GM08714 (cell line): ENCODE results near the gene MDP1.
"Not testable (repeated sequence)": the region's sequence is repeated elsewhere in the genome, so short reads cannot be mapped to it uniquely, and the experiment has no call there.

Experiments used
- H3K4me3 ChIP-seq: fragments of 200-500 bp; sonication (Bioruptor generic); 2 replicates; pipeline ENCODE4 v1.5.1; 2014; ENCODE audit warnings: mild to moderate bottlenecking, low read length, inconsistent platforms
- ZNF274 ChIP-seq: IDR thresholded peaks from 2 replicates; pipeline ENCODE4 v1.6.1; 2012; ENCODE audit warnings: mild to moderate bottlenecking, low read depth, low read length

Gene MDP1

DNA sequence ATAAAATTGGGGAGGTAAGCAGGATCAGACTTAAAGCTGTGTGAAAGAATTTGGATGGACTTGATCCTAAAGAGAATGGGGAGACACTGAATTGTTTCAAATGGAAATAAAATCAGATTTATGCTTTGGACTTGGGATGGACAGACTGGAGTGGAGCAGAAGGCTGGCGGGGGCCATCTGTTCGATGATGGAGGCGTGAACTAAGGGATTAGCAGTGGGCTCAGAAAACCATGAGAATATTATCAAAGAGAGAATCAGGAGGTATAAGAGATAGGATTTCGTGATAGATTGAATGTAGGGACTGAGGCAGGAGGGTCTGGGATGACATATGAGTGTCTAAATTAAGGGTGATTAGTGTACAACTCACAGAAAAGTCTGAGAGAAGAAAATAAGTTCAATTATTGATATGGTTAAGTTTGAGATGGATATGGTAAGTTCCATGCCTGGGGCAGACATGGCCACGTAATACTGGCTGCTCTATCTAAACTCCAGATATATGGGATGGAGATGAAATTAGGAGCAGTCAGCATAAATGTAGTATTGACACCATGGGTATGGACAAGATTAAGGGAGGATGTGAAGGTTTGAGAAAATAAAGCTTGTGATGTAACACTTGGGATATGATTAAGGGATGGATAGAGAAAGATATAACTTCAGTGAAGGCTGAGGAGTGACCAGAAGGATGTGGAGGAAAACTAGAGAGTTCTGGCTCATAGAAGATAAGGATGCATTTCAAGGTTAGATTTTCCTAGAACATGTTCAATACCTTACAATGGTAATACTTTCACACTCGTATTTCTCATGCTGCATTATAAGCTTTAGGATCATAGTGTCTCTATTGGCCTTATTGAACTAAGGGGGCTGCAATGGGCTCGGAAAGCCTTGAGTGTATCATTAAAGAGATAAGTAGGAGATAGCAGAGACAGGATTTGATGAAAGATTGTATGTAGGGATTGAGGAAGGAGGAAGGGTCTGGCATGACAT is 11.4 kb downstream of the MDP1 start:
- no peak for TF ChIP-seq ZNF274
- H3K4me3 ChIP-seq: no peak overlapping the region

DNA sequence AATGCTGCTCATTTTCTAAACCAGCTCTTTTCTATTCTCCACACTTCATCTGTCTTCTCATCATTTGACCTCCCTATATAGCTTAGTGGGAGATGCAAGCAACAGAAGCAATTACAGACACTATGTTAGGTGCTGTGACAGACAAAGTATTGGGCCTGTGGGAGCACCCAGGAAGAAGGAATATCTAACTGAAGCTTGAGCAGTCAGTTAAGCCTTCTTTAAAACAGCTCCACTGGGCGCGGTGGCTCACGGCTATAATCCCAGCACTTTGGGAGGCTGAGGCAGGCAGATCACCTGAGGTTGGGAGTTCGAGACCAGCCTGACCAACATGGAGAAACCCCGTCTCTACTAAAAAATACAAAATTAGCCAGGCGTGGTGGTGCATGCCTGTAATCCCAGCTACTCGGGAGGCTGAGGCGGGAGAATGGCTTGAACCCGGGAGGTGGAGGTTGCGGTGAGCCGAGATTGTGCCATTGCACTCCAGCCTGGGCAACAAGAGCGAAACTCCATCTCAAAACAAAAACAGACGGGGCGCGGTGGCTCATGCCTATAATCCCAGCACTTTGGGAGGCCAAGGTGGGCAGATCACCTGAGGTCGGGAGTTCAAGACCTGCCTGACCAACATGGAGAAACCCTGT is 12.5 kb downstream of the MDP1 start:
- H3K4me3 ChIP-seq: not testable (repeated sequence)

DNA sequence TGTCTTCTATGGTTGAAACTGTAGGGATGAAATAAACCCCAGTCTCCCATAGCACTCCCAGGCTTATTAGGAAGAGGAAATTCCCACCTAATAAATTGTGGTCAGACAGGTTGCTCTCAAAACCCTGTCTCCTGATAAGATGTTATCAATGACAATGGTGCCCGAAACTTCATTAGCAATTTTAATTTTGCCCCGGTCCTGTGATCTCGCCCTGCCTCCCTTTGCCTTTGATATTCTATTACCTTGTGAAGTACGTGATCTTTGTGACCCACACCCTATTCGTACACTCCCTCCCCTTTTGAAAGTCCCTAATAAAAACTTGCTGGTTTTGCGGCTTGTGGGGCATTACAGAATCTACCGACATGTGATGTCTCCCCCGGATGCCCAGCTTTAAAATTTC is 13.3 kb downstream of the MDP1 start:
- H3K4me3 ChIP-seq: not testable (repeated sequence)

DNA sequence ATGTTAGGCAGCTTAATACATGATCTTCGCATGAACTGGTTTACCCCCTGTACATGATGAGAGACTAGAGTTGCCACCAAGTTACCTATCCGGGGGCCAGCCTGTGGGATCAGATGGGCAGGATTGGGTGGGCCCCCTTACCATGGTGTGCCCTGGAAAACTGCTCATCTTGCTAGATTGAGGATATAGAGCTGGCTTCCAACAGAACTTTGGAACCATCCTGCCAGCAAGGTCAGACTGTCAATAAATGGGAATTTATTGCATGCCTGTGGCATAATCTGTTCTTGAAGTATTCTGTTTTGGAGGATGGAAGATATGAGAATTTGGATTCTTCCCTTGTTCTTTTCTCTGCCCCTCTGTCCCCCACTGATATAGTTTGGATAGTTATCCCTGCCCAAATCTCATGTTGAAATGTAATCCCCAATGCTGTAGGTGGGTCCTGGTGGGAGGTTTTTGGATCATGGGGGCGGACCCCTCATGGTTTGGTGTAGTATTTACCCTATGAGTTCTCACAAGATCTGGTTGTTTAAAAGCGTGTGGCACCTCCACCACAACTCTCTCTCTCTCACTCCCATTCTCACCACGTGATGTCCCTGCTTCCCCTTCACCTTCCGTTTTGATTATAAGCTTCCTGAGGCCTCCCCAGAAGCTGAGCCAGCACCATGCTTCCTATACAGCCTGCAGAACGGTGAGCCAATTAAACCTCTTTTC is 16.9 kb downstream of the MDP1 start:
- no peak overlapping the region for H3K4me3 ChIP-seq
- no peak for TF ChIP-seq ZNF274

DNA sequence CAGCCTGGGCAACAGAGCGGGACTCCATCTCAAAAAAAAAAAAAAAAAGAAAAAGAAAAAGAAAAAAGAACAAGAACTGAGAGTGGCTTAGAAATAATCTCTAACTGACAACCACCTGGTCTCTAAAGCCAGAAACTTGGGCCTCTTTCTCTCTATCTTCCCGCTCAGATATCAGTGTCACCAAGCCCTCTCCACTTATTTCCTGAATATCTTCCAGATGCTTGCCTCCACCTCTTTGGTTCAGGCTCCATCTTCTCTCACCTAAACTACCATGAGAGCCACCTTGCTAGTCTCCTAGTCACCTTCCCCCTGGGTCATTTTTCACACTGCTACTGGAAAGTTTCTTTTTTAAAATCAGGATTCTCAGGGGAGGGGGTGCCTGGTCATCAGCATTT is 18.8 kb downstream of the MDP1 start:
- no peak for TF ChIP-seq ZNF274
- peak overlapping the region; percentile 69 for H3K4me3 ChIP-seq

DNA sequence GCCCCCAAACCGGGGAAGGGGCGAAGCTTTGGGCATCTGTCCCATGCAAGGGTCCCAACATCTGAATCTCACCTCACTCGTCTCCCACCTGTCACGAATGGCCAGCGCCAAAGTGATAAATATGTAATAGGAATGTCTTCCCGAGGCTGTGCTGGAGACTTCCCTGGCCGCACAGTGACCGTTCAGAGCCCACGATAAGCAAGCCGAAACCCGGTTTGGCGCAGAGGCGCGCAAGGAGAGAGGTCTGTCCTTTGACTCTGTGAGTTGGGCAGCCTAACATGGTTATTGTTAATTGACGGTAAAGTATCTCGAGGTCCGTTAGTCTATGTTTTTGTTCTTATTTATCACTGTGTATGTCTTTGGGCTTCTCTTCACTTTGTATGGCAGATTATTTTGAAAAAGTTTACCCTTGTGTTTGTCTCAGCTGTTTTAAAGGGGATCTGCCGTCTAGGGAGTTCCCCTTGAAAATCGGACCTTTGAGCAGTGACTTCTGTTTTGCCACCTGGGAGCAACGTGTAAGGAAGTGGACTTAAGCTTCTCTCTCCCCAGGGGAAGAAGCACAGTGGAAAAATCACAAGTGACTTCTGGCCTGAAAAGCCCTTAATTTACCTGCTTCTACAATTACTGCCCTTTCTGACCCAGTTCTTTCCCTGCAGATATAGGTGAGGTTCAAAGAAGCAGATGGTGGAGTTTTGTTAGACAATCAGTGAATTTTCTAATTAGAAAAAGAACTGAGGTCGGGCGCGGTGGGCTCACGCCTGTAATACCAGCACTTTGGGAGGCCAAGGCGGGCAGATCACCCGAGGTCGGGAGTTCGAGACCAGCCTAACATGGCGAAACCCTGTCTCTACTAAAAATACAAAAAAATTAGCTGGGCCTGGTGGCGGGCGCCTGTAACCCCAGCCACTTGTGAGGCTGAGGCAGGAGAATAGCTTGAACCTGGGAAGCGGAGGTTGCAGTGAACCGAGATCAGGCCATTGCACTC is 19.5 kb downstream of the MDP1 start:
- H3K4me3 ChIP-seq: peak overlapping the region; percentile 69
- no peak for TF ChIP-seq ZNF274

DNA sequence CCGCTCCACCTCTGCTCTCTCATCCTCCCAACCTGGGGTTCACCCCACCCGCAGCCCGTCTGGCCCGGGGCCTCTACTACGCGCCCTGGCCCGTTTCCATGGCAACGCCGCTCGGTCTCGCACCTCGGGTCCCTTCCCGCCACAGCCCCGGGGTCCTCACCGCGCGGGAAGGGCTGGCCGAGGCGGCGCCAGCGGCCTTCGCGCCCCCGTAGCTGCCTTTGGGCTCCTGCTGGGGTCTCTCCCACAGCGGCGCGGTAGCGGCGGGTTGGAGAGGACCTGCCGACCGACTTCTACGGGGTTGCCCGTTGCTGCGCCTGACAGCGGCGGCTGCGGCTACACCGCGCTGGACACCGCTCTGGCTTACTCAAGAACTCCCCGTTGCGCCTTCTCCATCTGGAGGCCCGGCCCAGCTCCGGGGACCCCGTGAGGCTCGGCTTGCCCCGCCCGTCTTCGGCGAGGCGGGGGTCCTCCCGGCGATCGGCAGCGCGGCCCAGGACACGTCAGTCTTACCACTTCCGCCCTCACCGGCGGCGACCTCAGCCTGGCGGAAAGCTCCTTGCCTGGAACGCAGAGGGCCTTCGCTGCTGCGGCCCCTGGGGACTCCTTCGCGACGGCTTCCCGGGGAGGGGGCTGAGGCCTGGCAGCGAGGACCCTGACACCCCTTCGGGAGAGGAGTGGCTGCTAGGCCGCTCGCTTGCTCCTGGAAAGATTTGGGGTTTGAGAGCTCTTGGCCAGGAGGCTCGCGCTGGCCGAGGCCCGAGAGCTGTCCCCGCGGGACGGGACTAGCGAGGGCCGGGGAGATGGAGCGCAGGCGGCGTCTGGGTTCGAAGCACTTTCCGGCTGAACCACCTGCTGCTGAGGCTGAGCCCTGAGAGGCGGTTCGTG is 20.4 kb downstream of the MDP1 start, which contains the start of gene TM9SF1:
TM9SF1 (minus strand) TSS at position 256 of the 885 bp plus-strand sequence. CDS start 422 bp downstream, outside the sequence.
- H3K4me3 ChIP-seq: peak within 1 kb of the TSS; percentile 69
- no peak for TF ChIP-seq ZNF274

DNA sequence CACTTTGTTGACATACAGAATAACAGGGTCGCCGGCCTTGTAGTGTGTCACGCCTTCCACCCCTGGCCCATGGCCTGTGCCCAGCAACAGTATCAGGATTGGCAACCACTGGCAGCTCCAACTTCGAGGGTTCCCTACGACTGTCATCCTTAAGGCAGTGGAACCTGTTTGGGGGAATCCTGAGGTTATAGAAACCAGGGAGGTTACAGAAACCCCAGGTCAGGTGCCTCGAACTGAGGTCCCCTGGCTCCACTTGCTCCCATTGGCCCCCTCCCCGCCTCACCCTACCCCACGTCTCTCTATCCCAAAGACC is 21.0 kb downstream of the MDP1 start:
- H3K4me3 ChIP-seq: peak overlapping the region; percentile 69; the same call in 1 of the 2 replicates
- no peak for TF ChIP-seq ZNF274

DNA sequence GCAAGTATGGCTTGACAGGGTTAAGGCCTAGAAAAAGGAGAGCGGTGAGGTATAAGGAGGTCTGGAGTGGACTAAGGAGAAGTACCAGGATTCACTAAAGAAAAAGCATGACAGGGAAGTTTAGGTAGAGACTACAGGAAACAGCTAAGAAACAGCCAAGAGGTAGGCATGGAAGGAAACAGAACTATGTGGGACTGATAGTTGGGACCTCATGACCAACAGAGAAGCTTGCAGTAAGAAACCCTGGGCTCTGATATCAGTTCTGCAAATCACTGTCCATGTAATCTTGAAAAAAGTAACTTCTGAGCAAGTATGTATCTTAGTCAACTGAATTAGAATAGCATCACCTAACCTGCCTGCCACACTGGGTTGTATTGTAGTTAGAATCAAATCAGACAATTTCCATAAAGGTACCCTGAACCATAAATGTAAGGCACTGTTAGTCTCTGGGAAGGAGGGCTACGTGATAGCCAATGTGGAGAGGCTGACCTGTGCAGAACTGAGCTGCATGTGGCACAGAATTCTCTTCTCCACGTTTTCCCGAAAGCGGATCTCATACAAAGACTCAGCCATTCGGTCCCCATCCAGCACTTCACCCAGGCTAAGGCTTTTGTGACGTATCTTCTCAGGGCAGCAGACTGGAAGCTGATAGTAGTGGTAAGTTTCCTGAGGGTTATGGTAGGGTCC is 21.5 kb downstream of the MDP1 start:
- TF ChIP-seq ZNF274: no peak
- peak overlapping the region; percentile 69; the same call in 1 of the 2 replicates for H3K4me3 ChIP-seq

DNA sequence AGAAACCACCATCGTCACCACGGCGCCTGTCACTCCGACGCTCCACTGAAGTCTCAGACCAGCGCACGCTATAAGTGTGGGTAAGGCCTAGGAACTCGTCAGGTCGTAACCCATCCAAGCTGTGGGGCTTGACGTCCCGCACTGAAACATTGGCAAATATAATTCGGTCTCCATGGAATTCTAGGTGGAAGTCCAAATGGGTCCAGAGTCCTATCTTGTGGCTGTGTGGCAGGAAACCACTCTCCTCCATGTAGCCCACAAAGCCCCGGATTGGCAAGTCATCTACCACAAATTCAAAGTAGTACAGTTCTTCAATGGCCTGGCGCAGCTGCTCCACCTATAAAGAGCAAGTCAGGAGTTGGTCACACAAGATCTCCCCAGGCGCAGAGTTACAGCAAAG is 22.9 kb downstream of the MDP1 start:
- TF ChIP-seq ZNF274: no peak

DNA sequence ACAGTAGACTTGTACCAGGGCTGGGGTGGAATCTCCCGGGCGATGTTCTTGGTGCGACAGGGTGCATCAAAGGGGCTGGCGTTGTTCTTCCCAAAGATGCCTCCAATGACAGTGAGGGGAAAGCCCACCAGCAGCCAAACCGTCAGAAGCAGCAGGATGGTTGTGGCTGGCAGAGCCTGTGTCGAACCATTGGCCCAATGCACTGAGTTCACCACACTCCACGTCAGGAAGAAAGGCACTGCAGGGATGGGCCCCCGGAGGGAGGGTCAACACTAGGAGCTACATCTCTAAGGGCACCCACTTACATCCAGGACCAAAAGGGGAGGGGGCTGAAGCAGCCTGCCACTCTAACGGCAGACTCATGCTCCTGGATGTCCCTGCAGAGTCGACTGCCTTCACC is 25.4 kb downstream of the MDP1 start:
- no peak overlapping the region for H3K4me3 ChIP-seq
- TF ChIP-seq ZNF274: no peak

More for the DNA sequence above, 22.9 kb downstream of the MDP1 start:
- no peak overlapping the region for H3K4me3 ChIP-seq

DNA sequence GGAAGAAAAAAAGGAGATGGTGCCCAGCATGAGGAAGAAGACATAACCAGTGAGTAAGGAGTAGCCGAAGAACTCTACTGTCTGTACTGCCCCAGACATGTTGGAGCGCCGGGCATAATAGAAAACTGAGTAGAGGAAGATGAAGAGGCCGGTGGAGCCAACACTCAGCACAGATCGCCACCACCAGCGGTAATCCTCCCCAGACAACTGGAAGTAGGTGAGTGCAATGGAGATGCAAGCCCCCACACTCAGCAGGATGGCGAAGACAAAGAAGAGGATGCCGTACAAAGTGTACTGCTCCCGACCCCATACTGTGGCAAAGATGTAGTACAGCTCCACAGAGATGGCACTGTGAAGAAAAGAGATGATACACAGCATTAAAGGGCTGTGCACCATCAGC is 26.4 kb downstream of the MDP1 start:
- no peak overlapping the region for H3K4me3 ChIP-seq
- no peak for TF ChIP-seq ZNF274

DNA sequence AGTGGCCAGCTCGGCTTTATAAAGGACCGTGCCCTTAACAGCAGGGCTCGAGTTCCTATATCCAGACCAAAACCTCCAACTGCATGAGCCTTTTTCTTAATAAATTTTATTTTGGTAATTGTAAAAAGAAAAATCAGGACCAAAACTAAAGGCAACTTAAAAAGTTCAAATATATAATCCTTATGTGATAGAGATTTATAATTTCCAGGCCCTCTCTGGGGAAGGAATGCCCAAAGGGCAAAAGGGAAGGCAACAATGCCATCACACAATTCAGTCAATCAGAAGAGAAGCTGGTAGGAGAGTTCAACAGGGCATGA is 26.8 kb downstream of the MDP1 start:
- no peak overlapping the region; the same call in 1 of the 2 replicates for H3K4me3 ChIP-seq
- TF ChIP-seq ZNF274: no peak
